ENCODE results near the gene HMCN2.

GRCh38 chr9:130448771-130449603 lies 183.4 kb downstream of the HMCN2 start:
- no peak for TF ChIP-seq EZH2 (IDR thresholded peaks at IDR 0.05; ENCODE audit: low read depth)
- TF ChIP-seq, protein P1, sequence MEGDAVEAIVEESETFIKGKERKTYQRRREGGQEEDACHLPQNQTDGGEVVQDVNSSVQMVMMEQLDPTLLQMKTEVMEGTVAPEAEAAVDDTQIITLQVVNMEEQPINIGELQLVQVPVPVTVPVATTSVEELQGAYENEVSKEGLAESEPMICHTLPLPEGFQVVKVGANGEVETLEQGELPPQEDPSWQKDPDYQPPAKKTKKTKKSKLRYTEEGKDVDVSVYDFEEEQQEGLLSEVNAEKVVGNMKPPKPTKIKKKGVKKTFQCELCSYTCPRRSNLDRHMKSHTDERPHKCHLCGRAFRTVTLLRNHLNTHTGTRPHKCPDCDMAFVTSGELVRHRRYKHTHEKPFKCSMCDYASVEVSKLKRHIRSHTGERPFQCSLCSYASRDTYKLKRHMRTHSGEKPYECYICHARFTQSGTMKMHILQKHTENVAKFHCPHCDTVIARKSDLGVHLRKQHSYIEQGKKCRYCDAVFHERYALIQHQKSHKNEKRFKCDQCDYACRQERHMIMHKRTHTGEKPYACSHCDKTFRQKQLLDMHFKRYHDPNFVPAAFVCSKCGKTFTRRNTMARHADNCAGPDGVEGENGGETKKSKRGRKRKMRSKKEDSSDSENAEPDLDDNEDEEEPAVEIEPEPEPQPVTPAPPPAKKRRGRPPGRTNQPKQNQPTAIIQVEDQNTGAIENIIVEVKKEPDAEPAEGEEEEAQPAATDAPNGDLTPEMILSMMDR (conservative IDR thresholded peaks at IDR 0.05): no peak
